BJ (cell line): ENCODE data around the gene RAPGEF1. TPM values are rescaled to one million over a fixed set of nuclear protein-coding genes. Genes with fewer than 3 reads are reported as not detected.

Experiments used
- CTCF ChIA-PET: fragments of 350-600 bp; formaldehyde crosslinking; extraction: SDS; loops from one replicate; lab custom pipeline; 2021; ENCODE audit warnings: antibody characterized with exemption, inconsistent platforms; lab: Yijun Ruan, JAX
- POLR2A ChIA-PET: fragments of 300-600 bp; sonication (Branson Sonifier 250); formaldehyde crosslinking; extraction: SDS; loops from one replicate; lab custom pipeline; 2021; ENCODE audit warnings: antibody characterized with exemption; lab: Charles Lee
- DNase-seq: peaks from one replicate; pipeline ENCODE4 v3.0.0-alpha.2; 2011; ENCODE audit warnings: low read depth
- H3K27me3 ChIP-seq: 2 replicates; pipeline ENCODE4 v1.6.0; 2011; ENCODE audit warnings: low read length; ENCODE audit not compliant: control insufficient read depth, insufficient read depth
- H3K36me3 ChIP-seq: 2 replicates; pipeline ENCODE4 v1.5.1; 2011; ENCODE audit warnings: low read length; ENCODE audit not compliant: control insufficient read depth, insufficient read depth
- H3K4me3 ChIP-seq: 2 replicates; pipeline ENCODE4 v1.5.1; 2011; ENCODE audit warnings: low read depth, mild to moderate bottlenecking, control low read depth, low read length
- CTCF ChIP-seq: IDR thresholded peaks from 2 replicates; pipeline ENCODE4 v1.5.1; 2011; ENCODE audit warnings: low read depth, mild to moderate bottlenecking, control low read depth, inconsistent platforms, low read length, moderate library complexity; ENCODE audit not compliant: insufficient read depth
- polyA plus RNA-seq: library from polyadenylated mRNA; depleted of rRNA; stranded (reverse); fragments of >200 nt; gene quantifications from 2 replicates; pipeline ENCODE4 v1.2.3, GENCODE V29; 2011

The RAPGEF1 gene
- polyA plus RNA-seq, 1 experiment, result 31.6 TPM

DNA sequence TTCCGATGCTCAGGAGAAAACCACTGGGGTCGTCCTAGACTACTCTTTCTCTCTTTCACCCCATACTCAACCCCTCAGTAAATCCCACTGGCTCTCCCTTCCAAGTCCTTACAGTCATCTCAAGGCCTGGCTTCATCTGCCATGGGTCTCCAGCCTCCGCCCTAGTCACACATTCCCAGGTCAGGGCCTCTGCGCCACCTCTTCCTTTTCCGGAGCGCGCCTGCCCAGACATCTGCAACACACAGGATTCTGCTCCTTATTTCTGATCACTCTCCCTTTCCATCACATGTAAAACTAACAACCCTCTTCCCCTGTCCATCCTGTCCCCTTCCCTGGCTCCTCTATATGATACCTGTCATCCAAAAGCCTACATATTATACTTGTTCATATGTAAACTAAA, 39.8 kb downstream of the RAPGEF1 start:
- no peaks in the 10 kb centered on the region for H3K27me3 ChIP-seq
- CTCF ChIA-PET, result no interaction called here
- POLR2A ChIA-PET, result no interaction called here
- no peak for TF ChIP-seq CTCF
- DNase-seq, result no peak
- H3K36me3 ChIP-seq, result no peaks in the 10 kb centered on the region
- H3K4me3 ChIP-seq, result no peak overlapping the region

GRCh38 chr9:131698618-131698985, 41.3 kb downstream of the RAPGEF1 start:
- CTCF ChIA-PET, result interaction anchor here (2.1 kb wide), 1 partner anchor 17 kb away, joined by 8 read pairs; no protein-coding TSS in a partner anchor
- Histone ChIP-seq H3K4me3 (no peak overlapping the region), H3K27me3 (no peaks in the 10 kb centered on the region), H3K36me3 (no peaks in the 10 kb centered on the region)
- no peak for TF ChIP-seq CTCF
- DNase-seq, result no peak
- POLR2A ChIA-PET, result no interaction called here

- Histone ChIP-seq H3K4me3 (no peak overlapping the region), H3K27me3 (no peaks in the 10 kb centered on the region), H3K36me3 (no peaks in the 10 kb centered on the region)
- TF ChIP-seq CTCF, result no peak
- CTCF ChIA-PET, result interaction anchor here (1.0 to 2.1 kb wide), 2 partner anchors 17 to 56 kb away, joined by 3 to 8 read pairs; no protein-coding TSS in a partner anchor
- no peak for DNase-seq
- POLR2A ChIA-PET, result no interaction called here
Measured at GRCh38 chr9:131697908-131698617, 41.8 kb downstream of the RAPGEF1 start.

- Histone ChIP-seq H3K27me3 (no peaks in the 10 kb centered on the region), H3K4me3 (no peak overlapping the region), H3K36me3 (no peaks in the 10 kb centered on the region)
- TF ChIP-seq CTCF, result no peak
- ChIA-PET CTCF (interaction anchor here (1.0 to 2.1 kb wide), 3 partner anchors 10 to 55 kb away, joined by 3 to 8 read pairs (median 5); no protein-coding TSS in a partner anchor), POLR2A (no interaction called here)
- DNase-seq, result no peak
Measured at GRCh38 chr9:131697097-131697496, 42.8 kb downstream of the RAPGEF1 start.

DNA sequence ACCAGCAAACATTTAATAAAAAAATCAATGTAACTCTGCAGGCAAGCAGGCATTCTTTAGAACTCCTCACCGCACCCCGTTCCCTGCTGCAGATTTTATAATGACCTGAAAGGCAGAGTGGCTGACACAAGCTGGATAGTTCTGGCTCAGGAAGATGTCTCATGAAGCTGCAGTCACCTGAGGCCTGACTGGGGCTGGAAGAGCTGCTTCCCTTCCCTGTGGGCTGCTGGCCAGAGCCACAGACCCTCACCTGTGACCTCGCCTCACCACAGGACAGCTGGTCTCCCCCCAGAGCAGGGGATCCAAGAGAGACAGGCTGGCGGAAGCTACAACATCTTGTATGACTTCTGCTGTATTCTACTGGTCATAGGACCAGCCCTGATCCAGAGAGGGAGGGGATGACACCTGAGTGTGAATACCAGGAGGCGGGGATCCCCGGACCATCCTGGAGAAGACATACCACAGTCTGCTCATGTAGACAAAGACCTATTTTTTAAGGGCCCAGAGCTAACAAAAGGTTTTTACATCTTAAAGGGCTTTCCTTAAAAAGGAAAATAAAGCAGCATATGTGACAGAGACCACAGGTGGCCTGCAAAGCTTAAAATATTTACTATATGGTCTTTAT, 43.9 kb downstream of the RAPGEF1 start:
- H3K27me3 ChIP-seq, result no peaks in the 10 kb centered on the region
- no peak for TF ChIP-seq CTCF
- CTCF ChIA-PET, result interaction anchor here (0.5 to 1.3 kb wide), 4 partner anchors 9 to 16 kb away, joined by 3 to 5 read pairs (median 3); no protein-coding TSS in a partner anchor
- no peak overlapping the region for H3K4me3 ChIP-seq
- no peaks in the 10 kb centered on the region for H3K36me3 ChIP-seq
- no peak for DNase-seq
- POLR2A ChIA-PET, result no interaction called here
